Nephron (organoid): Measurements from ENCODE around the gene CCL16.
"Not testable (repeated sequence)": the region's sequence is repeated elsewhere in the genome, so short reads cannot be mapped to it uniquely, and the experiment has no call there.

ENCODE experiments used
- H3K27ac Mint-ChIP-seq, 3 experiments: 2 replicates each; pipeline ENCODE4 v1.8.0; 2020; ENCODE audit warnings: mixed read lengths in 3 of 3, mild to moderate bottlenecking in 2 of 3, moderate library complexity in 1 of 3
- H3K27me3 Mint-ChIP-seq: 2 replicates; pipeline ENCODE4 v1.8.0; 2021; ENCODE audit warnings: low read depth, mild to moderate bottlenecking, moderate library complexity, mixed read lengths
- H3K36me3 Mint-ChIP-seq: 2 replicates; pipeline ENCODE4 v1.8.0; 2020; ENCODE audit warnings: low read depth, mixed read lengths
- H3K4me1 Mint-ChIP-seq: 2 replicates; pipeline ENCODE4 v1.8.0; 2020; ENCODE audit warnings: mixed read lengths
- H3K4me3 Mint-ChIP-seq, 3 experiments: 2 replicates each; pipeline ENCODE4 v1.8.0; 2020; ENCODE audit warnings: mild to moderate bottlenecking in 3 of 3, mixed read lengths in 3 of 3, moderate library complexity in 2 of 3
- H3K9me3 Mint-ChIP-seq: 2 replicates; pipeline ENCODE4 v1.8.0; 2020; ENCODE audit warnings: mixed read lengths
- CTCF ChIP-seq, 3 experiments: fragments of 200-600 bp; sonication (generic); IDR thresholded peaks; one replicate each; pipeline ENCODE4 v1.5.0; 2021; ENCODE audit warnings: antibody characterized with exemption in 3 of 3; ENCODE audit not compliant: unreplicated experiment in 3 of 3

The CCL16 gene

GRCh38 chr17:36016555-36016954 lies 35.3 kb upstream of the CCL16 start:
- Mint-ChIP-seq H3K36me3 (no peaks in the 10 kb centered on the region), H3K27ac (no peak overlapping the region), H3K27me3 (peaks cover 47% of the 10 kb centered on the region), H3K4me3 (no peak overlapping the region), H3K9me3 (peaks cover 8% of the 10 kb centered on the region), H3K4me1 (no peaks in the 10 kb centered on the region)
- TF ChIP-seq CTCF (IDR thresholded peaks at IDR 0.05; ENCODE audit: unreplicated experiment in 3 of 3) = no peak

GRCh38 chr17:36015895-36016294 lies 34.6 kb upstream of the CCL16 start:
- H3K36me3 Mint-ChIP-seq, H3K4me1 Mint-ChIP-seq, H3K4me3 Mint-ChIP-seq, H3K27ac Mint-ChIP-seq: not testable (repeated sequence)
- Mint-ChIP-seq H3K27me3 (peaks cover 44% of the 10 kb centered on the region), H3K9me3 (peaks cover 11% of the 10 kb centered on the region)

- Mint-ChIP-seq H3K9me3 (peaks cover 17% of the 10 kb centered on the region), H3K36me3 (no peaks in the 10 kb centered on the region), H3K4me1 (no peaks in the 10 kb centered on the region), H3K4me3 (no peak overlapping the region), H3K27me3 (peaks cover 40% of the 10 kb centered on the region), H3K27ac (no peak overlapping the region)
- TF ChIP-seq CTCF (IDR thresholded peaks at IDR 0.05; ENCODE audit: unreplicated experiment in 3 of 3) = no peak
Measured at GRCh38 chr17:36014946-36015345, 33.6 kb upstream of the CCL16 start.

GRCh38 chr17:36011201-36011600 lies 29.9 kb upstream of the CCL16 start:
- Mint-ChIP-seq H3K27ac (no peak overlapping the region), H3K4me1 (no peaks in the 10 kb centered on the region), H3K4me3 (no peak overlapping the region), H3K27me3 (peaks cover 23% of the 10 kb centered on the region), H3K9me3 (peaks cover 28% of the 10 kb centered on the region), H3K36me3 (no peaks in the 10 kb centered on the region)
- no peak for TF ChIP-seq CTCF (IDR thresholded peaks at IDR 0.05; ENCODE audit: unreplicated experiment in 3 of 3)

- no peak for TF ChIP-seq CTCF (IDR thresholded peaks at IDR 0.05; ENCODE audit: unreplicated experiment in 3 of 3)
- no peaks in the 10 kb centered on the region for H3K36me3 Mint-ChIP-seq
- H3K4me1 Mint-ChIP-seq = peaks cover 4% of the 10 kb centered on the region
- peaks cover 24% of the 10 kb centered on the region for H3K27me3 Mint-ChIP-seq
- H3K27ac Mint-ChIP-seq = no peak overlapping the region
- H3K4me3 Mint-ChIP-seq = no peak overlapping the region
- H3K9me3 Mint-ChIP-seq = peaks cover 28% of the 10 kb centered on the region
Measured at GRCh38 chr17:36008998-36009665, 27.8 kb upstream of the CCL16 start.

- no peak for TF ChIP-seq CTCF (IDR thresholded peaks at IDR 0.05; ENCODE audit: unreplicated experiment in 3 of 3)
- Mint-ChIP-seq H3K36me3 (no peaks in the 10 kb centered on the region), H3K4me1 (peaks cover 11% of the 10 kb centered on the region), H3K9me3 (peaks cover 8% of the 10 kb centered on the region), H3K27ac (peak overlapping the region in 1 of 3 experiments; percentile 6), H3K27me3 (peaks cover 10% of the 10 kb centered on the region), H3K4me3 (no peak overlapping the region)
Measured at GRCh38 chr17:36004594-36005108, 23.4 kb upstream of the CCL16 start.
